ENCODE results near the gene IL10.

DNA sequence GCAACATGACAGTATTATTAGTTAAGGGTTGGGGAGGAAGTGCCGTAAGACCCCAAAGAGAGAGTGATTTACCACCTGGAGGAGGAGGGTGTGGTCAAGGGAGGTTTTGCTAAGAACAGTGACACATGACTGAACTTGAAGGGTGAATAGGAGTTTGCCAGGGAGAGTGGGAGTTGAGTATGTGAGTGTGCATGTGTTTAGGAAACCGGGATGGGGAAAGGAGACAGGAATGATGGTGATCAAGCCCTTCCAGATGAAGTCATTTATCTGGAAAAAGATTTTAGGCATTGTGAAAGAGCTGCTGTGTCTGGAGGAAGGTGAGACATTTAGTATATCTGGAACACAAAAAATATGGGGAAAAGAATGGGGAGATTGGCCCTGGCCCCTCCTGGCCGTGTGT is 28.1 kb upstream of the IL10 start:
- TF ChIP-seq, protein P1, sequence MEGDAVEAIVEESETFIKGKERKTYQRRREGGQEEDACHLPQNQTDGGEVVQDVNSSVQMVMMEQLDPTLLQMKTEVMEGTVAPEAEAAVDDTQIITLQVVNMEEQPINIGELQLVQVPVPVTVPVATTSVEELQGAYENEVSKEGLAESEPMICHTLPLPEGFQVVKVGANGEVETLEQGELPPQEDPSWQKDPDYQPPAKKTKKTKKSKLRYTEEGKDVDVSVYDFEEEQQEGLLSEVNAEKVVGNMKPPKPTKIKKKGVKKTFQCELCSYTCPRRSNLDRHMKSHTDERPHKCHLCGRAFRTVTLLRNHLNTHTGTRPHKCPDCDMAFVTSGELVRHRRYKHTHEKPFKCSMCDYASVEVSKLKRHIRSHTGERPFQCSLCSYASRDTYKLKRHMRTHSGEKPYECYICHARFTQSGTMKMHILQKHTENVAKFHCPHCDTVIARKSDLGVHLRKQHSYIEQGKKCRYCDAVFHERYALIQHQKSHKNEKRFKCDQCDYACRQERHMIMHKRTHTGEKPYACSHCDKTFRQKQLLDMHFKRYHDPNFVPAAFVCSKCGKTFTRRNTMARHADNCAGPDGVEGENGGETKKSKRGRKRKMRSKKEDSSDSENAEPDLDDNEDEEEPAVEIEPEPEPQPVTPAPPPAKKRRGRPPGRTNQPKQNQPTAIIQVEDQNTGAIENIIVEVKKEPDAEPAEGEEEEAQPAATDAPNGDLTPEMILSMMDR (IDR thresholded peaks at IDR 0.05): no peak
- TF ChIP-seq POLR2A (IDR thresholded peaks at IDR 0.05): no peak

Data from suprapubic skin (tissue), 3 donors.